Fibroblast of the conjunctiva (primary cell): ENCODE measurements around the gene EIF3D.
A peak's percentile ranks its signal among the peaks of the same experiment; 100 is the strongest.

Experiments
- DNase-seq: peaks from one replicate; pipeline ENCODE4 v3.0.0-alpha.2; 2010; ENCODE audit warnings: low read depth

The EIF3D gene

DNA sequence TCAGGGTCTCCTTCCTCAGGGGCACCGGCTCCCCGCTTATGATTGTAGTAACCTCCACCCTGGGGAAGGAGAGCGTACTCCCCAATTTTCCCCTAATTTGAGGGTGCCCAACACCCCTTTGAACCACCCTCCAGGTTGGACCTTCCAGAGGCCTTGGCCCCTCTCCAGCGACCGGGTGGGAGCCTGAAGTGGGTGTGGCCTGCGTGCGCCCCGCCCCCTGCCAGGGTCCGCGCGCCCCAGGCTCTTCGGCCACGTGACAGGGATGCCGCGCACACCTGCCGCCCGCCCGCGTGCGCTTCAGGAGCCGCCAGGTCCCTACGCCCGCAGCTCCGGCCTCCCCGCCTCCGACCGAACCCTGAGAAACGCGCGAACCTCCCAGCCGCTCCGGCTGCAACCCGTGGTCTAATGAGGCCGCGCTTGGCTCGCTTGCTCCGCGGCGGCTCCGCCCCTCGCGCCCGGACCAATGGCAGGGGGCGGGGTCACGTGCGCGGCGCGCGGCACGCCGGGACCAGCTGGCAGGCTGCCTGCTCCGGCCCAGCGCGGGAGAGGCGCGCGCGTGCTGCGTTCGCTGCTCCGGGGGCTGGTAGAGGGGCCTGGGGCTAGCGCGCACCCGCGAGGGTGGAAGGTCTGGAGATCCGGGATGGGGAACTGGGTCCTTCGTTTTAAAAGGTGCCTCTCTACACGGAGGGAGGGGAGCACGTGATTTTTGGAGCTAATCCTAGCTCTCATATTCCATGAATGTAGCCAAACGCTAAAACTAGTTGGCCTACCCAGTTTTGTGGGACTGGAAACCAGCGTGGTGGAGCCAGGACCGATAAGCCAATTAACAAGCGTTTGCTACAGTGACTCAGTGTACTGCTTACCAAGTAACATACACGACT, 22.1 kb downstream of the EIF3D start, which contains the start of gene FOXRED2:
FOXRED2 (minus strand) TSS at position 404 of the 881 bp plus-strand sequence. CDS start 618 bp downstream, outside the sequence.
- DNase-seq, result peak; percentile 47

DNA sequence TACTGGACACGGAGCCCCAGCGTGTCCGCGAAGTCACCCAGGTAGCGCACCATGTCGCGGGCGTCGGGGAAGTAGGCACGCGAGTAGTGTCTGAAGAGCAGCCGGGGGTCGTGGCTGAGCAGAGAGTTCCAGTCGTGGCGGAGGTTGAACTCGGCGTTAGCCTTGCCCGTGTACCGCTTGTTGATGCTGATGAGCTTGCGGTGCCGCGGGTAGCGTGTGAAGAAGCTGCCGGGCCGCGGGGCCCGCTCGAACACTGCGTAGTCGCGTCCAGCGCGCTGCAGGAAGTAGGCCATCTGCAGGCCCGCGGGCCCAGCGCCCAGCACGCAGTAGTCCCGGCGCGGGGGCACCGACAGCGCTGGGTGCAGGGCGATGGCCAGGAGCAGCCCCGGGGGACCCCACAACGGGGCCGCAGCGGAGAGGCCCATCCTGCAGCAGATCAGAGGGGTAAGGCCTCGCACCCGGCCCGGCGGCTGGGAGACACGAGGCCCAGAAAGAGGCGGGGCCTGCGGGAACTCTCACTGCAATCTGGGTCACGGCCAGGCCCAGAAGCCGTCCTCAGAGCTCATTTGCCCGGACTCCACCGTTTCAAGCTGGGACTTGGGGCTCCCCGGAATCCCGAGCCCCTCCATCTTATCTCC, 22.8 kb downstream of the EIF3D start:
- no peak for DNase-seq

DNA sequence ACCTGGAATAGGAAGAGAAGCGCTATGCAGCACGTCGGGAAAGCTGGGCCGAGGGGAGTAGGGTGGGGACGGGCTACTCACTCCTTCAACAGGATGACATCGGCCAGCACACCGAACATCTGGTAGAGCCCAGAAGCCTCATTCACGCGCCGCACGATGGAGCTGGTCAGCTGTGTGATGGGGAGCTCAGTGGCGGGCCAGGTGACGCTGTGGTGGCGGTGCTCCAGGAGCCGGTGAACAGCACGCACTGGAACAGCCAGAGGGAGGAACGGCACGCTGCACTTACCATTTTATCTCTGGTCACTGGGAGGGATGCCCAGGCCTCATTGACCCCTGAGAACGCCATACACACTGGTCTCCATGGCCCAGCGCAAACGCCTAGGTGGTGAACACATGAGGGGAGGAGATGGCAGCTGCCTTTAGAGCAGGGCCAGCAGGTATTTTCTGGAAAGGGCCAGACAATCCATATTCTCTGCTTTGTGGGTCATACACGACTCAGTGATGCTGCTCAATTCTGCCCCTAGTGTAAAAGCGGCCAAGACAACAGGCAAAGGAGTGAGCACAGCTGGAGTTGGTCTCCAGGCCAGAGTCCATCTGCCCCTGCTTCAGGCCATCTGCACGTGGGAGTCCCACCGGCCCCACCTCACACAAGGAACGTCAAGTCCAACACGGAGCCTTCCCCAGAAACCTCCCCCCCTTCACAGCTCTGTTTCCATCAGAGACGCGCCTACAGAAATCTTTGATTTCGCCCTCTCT, 30.9 kb downstream of the EIF3D start:
- no peak for DNase-seq

DNA sequence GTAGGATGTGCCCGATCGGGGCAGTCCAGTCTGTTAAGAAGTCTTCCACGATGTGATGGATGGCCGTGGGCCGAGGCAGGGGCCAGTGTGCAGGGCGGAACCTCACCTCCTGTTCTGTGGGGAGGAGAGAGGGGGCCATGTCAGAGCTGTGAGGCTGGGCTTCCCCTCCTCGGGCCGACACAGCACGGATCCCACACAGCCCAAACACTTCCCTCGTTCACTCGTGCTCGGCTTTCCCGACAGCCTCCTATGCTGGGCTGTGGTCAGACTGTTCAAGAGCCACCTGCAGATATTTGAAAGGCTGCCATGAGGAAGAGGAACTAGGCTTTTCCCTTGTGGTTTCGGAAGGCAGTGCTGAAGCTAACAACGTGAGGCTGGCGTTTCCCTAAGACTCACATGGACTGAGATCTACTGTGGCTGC, 35.3 kb downstream of the EIF3D start:
- DNase-seq, result no peak

DNA sequence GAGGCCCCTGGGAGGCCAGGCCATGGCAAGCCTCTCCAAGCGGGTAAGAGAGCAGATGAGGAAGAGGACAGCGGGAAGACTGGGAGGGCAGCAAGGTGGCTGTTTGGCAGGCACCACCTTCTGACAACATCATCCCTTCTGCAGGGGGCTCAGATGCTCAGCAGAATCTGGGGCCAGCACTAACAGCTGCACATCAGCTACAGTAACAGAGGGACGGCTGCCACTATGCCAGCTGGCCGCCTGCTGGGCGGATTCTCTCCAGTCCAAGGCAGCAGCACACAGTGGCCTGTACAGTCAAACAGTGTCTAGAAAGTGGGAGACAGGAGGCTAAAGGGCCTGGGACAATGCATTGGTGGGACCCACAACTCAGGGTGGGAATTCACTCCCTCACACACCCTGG, 36.9 kb downstream of the EIF3D start:
- DNase-seq, result no peak

DNA sequence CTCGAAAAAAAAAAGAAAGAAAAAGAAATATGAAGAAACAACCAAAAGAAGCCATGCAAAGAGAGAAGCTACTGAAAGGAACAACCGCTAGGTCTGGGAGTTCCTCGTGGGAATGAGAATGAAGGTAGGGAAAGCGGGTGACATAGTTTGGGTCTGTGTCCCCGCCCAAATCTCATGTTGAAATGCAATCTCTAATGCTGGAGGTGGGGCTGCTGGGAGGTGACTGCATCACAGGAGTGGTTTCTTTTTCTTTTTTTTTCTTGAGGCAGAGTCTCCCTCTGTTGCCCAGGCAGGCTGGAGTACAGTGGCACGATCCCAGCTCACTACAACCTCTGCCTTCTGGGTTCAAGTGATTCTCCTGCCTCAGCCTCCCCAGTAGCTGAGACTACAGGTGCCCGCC, 37.8 kb downstream of the EIF3D start:
- DNase-seq, result no peak

DNA sequence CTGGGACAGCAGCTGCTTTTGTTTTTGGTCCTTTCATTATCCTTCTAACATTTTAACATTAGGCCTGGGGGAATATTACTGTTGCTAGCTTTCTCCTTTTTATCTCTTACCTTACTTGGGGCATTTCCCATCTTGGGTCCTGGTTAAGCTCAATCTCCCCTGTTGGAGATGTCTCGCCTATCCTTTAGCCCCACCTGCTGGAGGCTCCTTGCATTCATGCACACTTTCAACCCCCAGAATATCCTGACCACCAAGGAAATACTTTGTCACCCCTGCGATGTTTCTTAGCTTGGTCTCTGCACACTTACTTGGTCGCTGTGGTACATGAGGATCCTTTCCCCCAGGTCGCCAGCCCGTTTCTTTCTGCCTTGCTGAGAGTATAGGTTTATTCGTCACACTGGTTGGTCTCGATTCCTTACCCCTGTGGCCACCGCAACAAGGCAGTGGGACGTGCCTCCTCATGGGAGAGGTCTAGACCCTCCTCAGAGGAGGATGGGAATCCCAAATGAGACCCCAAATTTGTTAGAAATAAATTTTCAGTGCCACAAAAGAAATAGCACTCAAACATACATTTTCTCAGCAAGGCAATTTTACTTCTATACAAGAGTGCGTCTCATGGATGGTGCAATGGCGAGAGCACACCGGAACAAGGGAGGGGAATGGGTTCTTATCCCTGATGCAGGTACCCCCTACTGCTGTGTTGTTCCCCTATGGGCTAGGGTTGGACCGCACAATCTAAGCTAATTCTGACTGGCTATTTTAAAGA, 42.2 kb downstream of the EIF3D start:
- DNase-seq, result peak; percentile 34

DNA sequence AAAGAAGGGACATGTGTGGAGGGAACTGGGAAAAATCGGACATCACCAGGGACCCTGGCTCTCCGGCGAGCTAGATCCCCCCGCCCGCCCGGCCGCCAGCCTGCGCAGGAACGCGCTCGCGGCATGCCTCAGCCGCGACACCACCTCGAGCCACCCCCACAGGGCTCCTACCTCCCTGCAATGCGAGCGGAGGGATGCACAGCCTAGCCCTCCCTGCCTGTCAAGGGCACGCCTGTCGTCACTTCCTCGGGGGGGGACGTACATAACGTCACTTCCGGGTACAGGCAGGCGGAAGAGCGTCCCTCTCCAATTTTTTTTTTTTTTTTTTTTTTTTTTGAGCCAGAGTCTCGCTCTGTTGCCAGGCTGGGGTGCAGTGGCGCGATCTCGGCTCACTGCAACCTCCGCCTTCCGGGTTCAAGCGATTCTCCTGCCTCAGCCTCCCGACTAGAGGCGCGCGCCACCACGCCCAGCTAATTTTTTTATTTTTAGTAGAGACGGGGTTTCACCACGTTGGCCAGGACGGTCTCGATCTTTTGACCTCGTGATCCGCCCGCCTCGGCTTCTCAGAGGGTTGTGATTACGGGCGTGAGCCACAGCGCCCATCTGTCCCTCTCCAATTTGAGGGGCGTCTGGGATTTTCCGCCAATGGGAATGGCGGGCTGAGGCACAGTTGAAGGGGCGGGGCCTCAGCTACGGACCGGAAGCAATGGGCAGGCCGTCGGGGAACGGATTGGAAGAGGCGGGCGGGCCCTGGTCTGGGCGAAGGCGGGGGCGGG, 47.4 kb downstream of the EIF3D start, which contains the start of gene TXN2:
TXN2 (minus strand) TSS at position 248 of the 776 bp plus-strand sequence. CDS start 803 bp downstream, outside the sequence.
- peak; percentile 94 for DNase-seq

DNA sequence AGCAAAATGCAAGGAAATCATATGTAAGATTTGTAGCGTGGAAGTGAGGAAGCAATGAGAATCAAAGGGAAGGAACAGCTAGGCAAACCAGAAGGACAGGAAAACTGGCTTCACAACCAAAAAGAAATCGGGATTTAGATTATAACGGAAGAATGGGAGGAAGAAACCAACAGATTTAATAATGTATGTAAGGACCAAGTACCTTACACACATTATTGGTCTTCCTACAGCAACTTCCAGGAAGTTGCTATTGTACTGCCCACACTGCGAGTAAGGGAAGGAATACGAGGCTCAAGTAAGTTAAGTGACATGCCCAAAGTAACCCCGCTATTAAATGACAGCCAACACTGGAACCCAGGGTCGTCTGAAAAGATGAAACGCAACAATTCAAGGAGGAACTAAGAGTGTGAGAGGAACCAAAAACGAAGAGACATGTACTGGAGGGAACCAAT, 48.0 kb downstream of the EIF3D start:
- DNase-seq, result no peak

DNA sequence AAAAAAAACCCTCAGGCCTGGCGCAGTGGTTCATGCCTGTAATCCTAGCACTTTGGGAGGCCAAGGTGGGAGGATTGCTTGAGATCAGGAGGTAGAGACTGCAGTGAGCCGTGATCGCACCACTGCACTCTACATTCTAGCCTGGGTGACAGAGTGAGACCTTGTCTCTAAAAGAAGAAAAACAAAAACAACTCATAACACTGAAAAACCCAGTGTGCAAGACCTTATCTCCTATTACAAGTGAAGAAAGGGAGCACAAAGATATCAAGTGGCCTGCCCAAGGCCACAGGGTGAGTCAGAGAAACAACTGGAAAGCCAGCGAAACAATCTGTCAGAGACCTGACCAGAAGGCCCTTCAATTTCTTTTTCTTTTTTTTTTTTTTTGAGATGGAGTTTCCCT, 50.0 kb downstream of the EIF3D start:
- no peak for DNase-seq

DNA sequence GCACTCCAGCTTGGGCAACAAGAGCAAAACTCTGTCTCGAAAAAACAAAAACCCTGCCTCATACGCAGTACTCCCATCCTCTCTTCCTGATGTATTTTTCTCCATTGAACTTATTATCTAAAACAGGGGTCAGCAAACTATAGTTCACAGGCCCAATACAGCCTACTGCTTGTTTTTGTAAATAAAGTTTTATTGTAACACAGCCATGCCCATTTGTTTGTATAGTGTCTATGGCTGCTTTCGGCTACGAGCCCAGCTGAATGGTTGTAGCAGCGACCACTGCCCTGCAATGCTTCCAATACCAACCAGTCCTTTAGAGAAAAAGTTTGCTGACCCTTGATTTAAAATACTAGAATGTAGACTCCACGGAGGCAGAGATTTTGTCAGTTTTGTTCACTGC, 53.6 kb downstream of the EIF3D start:
- no peak for DNase-seq

DNA sequence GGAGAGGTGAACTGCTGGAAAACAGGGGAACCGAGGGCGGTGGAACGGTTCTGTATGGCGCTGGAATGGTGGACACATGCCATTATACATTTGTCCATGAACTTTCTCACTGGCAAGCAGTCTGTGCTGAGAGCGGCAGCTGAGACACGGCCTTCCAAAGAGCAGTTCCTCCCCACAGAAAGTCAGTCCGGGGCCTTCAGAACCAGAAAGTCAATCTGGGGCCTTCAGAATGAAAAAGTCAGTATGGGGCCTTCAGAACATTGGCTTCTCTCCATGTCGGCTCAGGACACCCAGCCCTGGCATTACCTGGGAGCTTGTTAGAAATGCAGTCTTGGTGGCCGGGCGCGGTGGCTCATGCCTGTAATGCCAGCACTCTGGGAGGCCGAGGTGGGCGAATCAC, 56.3 kb downstream of the EIF3D start:
- no peak for DNase-seq

DNA sequence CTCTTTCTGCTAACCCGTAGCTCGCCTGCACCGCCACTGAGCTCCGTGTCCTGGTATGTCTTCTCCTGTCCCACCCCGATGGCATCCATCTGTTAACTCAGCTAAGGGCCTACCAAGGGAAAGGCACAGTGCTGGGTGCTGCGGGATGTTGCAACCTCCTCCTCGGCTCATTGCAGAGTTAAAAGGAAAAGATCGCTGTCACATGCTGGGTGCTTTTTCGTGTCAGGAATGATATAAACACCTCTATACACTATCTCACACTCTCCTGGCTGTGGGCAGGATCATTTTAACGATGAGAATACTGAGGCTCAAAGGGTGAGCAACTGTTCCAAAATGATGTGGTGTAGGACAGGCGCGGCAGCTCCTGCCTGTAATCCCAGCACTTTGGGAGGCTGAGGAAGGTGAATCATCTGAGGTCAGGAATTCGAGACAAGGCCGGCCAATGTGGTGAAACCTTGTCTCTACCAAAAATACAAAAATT, 57.6 kb downstream of the EIF3D start:
- no peak for DNase-seq

DNA sequence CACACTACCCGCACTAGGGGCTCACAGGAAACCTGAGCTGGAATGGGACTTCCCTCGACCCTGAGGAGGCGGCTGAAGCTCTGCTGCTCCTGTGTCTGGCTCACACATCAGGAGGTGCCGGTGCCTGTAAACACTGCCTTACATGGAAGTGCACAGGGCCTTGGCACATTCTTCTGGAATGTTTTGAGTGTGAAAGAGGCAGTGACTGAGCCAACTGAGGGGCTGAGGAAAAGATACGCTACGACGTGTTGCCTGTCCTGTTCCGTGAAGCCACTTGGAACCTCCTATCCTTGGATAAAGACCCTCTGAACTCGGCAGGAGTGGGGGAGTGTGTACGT, 58.0 kb downstream of the EIF3D start:
- DNase-seq, result no peak

DNA sequence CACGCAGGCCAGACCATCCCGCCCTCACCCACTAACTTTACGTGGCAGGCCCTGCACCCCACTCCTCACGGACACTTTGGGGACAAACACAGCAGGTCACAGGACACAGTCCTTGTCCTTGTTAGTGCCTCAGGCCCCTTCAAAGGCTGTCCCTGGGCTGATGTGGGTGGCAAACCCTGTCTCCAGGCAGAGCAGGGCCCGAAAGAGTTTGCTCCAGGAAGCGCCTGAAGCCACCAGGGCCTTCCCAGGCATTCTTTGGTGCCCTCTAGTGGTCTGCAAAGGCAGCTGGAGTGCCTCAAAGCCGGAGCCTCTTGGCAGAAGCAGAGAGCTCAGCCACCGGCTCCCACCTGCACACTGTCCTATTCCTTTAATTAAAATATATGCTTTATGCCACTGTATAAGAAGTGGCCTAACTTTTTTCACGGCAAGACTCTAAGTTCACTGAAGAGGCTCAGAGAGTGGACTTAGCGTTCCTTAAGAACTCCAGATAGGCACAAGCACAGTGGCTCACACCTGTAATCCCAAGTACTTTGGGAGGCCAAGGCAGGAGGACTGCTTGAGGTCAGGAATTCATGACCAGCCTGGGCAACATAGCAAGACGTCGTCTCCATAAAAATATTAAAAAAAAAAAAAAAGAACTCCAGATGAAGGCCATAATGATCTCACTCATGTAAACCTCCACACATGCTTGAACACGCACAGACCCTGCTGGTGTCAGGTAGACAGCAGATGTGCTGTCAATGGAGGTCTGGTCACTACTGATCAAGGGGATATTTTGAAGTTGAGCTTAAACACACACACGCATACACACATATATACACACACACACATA, 58.6 kb downstream of the EIF3D start:
- DNase-seq, result peak; percentile 79

DNA sequence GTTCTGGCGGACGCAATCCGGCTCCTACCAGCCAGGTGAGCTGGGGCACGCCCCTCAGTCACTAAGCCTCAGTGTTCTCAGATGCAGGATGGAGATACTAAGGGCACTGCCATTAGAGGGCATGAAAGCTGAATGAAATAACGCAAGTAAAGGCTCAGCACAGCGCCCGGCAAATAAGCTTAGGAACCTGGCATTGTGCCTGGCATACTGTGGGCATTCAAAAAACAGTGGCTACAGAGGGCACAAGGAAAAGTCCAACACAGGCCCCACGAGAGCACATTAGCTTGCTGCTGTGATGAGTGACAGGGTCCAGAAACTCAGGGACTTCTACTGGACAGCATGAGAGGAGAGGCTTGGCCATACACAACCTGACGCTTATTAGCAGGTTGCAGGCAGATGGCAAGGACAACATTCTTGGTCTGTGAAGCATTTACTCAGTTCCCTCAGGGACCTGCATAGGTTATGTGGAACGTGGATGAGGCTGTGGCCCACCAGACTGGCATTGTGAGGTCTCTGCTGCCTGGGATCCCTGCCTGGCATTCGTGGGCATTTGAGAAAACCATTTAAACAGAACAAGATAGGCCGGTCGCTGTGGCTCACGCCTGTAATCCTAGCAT, 59.8 kb downstream of the EIF3D start:
- DNase-seq, result no peak

DNA sequence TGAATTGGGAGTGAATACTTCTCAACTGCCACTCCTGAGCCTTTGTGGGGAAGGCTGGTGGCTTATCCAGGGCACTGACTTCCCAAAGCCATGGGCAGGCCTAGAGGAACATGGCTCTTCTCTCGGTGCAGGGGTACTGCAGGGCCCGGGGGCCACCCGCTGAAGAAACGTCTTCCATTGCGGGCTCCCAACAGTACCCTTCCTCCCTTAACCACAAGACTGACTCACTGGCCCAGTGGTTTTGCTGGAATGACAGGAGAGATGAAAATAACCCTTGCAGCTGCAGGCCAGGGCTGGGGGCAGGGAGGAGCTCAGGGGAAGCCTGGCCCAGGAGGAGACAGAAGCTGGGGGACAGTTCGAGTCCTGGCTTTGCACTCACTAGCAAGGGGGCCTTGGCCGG, 61.0 kb downstream of the EIF3D start:
- DNase-seq, result peak; percentile 80

DNA sequence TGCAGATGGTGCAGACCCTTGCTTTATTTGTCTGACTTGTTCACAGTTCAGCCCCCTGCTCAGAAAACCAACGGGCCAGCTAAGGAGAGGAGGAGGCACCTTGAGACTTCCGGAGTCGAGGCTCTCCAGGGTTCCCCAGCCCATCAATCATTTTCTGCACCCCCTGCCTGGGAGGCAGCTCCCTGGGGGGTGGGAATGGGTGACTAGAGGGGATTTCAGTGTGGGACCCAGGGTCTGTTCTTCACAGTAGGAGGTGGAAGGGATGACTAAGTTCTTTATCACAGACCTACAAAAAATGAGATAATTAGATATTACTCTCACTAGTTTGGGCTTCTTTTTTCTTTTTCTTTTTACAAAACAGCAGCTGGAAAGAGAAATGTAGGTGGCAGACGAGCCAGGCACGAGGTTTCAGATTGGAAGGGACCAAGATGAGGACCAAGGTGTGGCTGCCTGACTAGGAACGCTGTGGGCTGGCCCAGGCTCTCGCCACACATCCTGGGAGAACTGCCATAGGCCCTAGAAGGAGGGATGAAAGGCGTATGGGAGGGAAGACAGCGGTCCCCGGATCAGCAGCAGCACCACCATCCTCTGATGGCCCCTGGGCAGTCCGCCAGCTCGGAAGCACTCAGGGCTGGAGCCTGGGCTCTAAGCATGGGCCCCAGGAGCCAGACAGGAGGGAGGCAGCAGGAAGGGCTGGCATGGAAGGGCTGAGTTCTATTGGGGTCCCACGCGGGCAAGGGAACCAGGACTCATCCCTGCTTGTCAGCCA, 61.7 kb downstream of the EIF3D start:
- DNase-seq, result no peak

DNA sequence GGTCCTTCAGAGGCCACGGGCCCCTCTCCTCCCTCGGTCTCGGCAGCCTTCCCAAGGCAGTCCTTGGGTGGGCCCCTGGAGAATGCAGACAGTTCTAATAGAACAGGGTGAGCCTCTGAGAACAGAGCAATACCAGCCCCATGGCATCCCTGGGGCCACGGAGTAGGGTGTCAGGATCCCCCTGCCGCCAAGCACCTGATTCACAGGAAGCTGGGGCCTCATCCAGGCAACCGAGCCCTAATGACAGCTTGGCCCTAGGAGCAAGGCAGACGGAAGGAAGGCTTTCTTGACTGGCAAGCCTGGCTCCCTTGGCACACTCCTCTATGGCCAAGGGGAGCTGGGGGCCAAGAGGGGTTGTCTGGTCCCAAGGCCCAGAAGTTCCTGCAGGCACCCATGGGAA, 62.7 kb downstream of the EIF3D start:
- DNase-seq, result no peak
